Stomach smooth muscle (tissue), 2 donors: ENCODE results near the gene GINS2.

Experiments used
- H3K27ac ChIP-seq: one replicate; pipeline ENCODE4 v1.7.0; 2013; ENCODE audit warnings: mild to moderate bottlenecking, low read length, inconsistent platforms
- H3K27me3 ChIP-seq, 2 donors: one replicate each; pipeline ENCODE4 v1.7.0; 2013; ENCODE audit warnings: low read length in 2 of 2; ENCODE audit not compliant: insufficient read depth in 2 of 2, control insufficient read depth in 1 of 2
- H3K36me3 ChIP-seq, 2 donors: one replicate each; pipeline ENCODE4 v1.7.0; 2013; ENCODE audit warnings: low read length in 2 of 2; ENCODE audit not compliant: control insufficient read depth in 2 of 2, insufficient read depth in 2 of 2
- H3K4me1 ChIP-seq: one replicate; pipeline ENCODE4 v1.7.0; 2013; ENCODE audit warnings: low read length; ENCODE audit not compliant: control insufficient read depth, insufficient read depth
- H3K4me3 ChIP-seq, 2 donors: one replicate each; pipeline ENCODE4 v1.7.0; 2013; ENCODE audit warnings: low read length in 2 of 2
- H3K9ac ChIP-seq, 2 donors: one replicate each; pipeline ENCODE4 v1.7.0; 2013; ENCODE audit warnings: low read length in 2 of 2, mild to moderate bottlenecking in 1 of 2
- H3K9me3 ChIP-seq, 2 donors: one replicate each; pipeline ENCODE4 v1.7.0; 2013; ENCODE audit warnings: low read length in 2 of 2; ENCODE audit not compliant: control insufficient read depth in 2 of 2
- donor health status: healthy.
- donor health status: Pancreatic carcinoma.

The GINS2 gene

GRCh38 chr16:85704900-85705846 lies 16.4 kb upstream of the GINS2 start:
- no peak overlapping the region for H3K27ac ChIP-seq
- no peak overlapping the region for H3K9ac ChIP-seq
- no peaks in the 10 kb centered on the region for H3K36me3 ChIP-seq
- H3K27me3 ChIP-seq: no peaks in the 10 kb centered on the region
- no peak overlapping the region for H3K4me3 ChIP-seq
- peaks cover 0 to 3% of the 10 kb centered on the region in 2 donors for H3K9me3 ChIP-seq
- H3K4me1 ChIP-seq: no peaks in the 10 kb centered on the region

GRCh38 chr16:85704011-85704410 lies 15.3 kb upstream of the GINS2 start:
- H3K36me3 ChIP-seq: no peaks in the 10 kb centered on the region
- no peak overlapping the region for H3K4me3 ChIP-seq
- peaks cover 0 to 3% of the 10 kb centered on the region in 2 donors for H3K9me3 ChIP-seq
- no peaks in the 10 kb centered on the region for H3K4me1 ChIP-seq
- no peak overlapping the region for H3K27ac ChIP-seq
- H3K9ac ChIP-seq: no peak overlapping the region
- H3K27me3 ChIP-seq: no peaks in the 10 kb centered on the region

- peaks cover 12 to 16% of the 10 kb centered on the region in 2 donors for H3K27me3 ChIP-seq
- H3K4me1 ChIP-seq: no peaks in the 10 kb centered on the region
- H3K4me3 ChIP-seq: no peak overlapping the region
- peaks cover 0 to 3% of the 10 kb centered on the region in 2 donors for H3K9me3 ChIP-seq
- H3K27ac ChIP-seq: no peak overlapping the region
- no peaks in the 10 kb centered on the region for H3K36me3 ChIP-seq
- no peak overlapping the region for H3K9ac ChIP-seq
These were observed 10.9 kb upstream of the GINS2 start for GRCh38 chr16:85699628-85700027.

- H3K9me3 ChIP-seq: peaks cover 0 to 3% of the 10 kb centered on the region in 2 donors
- H3K36me3 ChIP-seq: no peaks in the 10 kb centered on the region
- H3K9ac ChIP-seq: no peak overlapping the region
- no peaks in the 10 kb centered on the region for H3K4me1 ChIP-seq
- H3K27ac ChIP-seq: no peak overlapping the region
- peaks cover 12 to 16% of the 10 kb centered on the region in 2 donors for H3K27me3 ChIP-seq
- H3K4me3 ChIP-seq: no peak overlapping the region
These were observed 10.3 kb upstream of the GINS2 start for GRCh38 chr16:85698935-85699558.

- Histone ChIP-seq H3K4me3 (no peak overlapping the region), H3K4me1 (no peaks in the 10 kb centered on the region), H3K36me3 (no peaks in the 10 kb centered on the region), H3K9ac (no peak overlapping the region), H3K27me3 (peaks cover 12 to 16% of the 10 kb centered on the region in 2 donors), H3K27ac (no peak overlapping the region), H3K9me3 (peaks cover 0 to 3% of the 10 kb centered on the region in 2 donors)
These were observed 9.7 kb upstream of the GINS2 start for GRCh38 chr16:85698459-85698891.

GRCh38 chr16:85697431-85697830 lies 8.7 kb upstream of the GINS2 start:
- no peak overlapping the region for H3K9ac ChIP-seq
- peaks cover 0 to 3% of the 10 kb centered on the region in 2 donors for H3K9me3 ChIP-seq
- H3K4me1 ChIP-seq: no peaks in the 10 kb centered on the region
- no peaks in the 10 kb centered on the region for H3K36me3 ChIP-seq
- H3K27me3 ChIP-seq: peaks cover 12 to 16% of the 10 kb centered on the region in 2 donors
- no peak overlapping the region for H3K27ac ChIP-seq
- no peak overlapping the region for H3K4me3 ChIP-seq

GRCh38 chr16:85696781-85697180 lies 8.0 kb upstream of the GINS2 start:
- Histone ChIP-seq H3K27ac (no peak overlapping the region), H3K36me3 (no peaks in the 10 kb centered on the region), H3K9ac (no peak overlapping the region), H3K4me3 (no peak overlapping the region), H3K4me1 (no peaks in the 10 kb centered on the region), H3K9me3 (peaks cover 0 to 1% of the 10 kb centered on the region in 2 donors), H3K27me3 (peaks cover 12 to 16% of the 10 kb centered on the region in 2 donors)

- Histone ChIP-seq H3K27me3 (peaks cover 12 to 16% of the 10 kb centered on the region in 2 donors), H3K27ac (no peak overlapping the region), H3K4me1 (no peaks in the 10 kb centered on the region), H3K36me3 (no peaks in the 10 kb centered on the region), H3K9ac (no peak overlapping the region), H3K9me3 (no peaks in the 10 kb centered on the region), H3K4me3 (no peak overlapping the region)
These were observed 6.7 kb upstream of the GINS2 start for GRCh38 chr16:85695196-85696128.

GRCh38 chr16:85690469-85691064 lies 1.8 kb upstream of the GINS2 start:
- no peaks in the 10 kb centered on the region for H3K36me3 ChIP-seq
- H3K4me3 ChIP-seq: no peak overlapping the region
- H3K9me3 ChIP-seq: no peaks in the 10 kb centered on the region
- no peak overlapping the region for H3K9ac ChIP-seq
- peaks cover 12% of the 10 kb centered on the region for H3K4me1 ChIP-seq
- peaks cover 5 to 12% of the 10 kb centered on the region in 2 donors for H3K27me3 ChIP-seq
- H3K27ac ChIP-seq: no peak overlapping the region

- Histone ChIP-seq H3K4me1 (peaks cover 12% of the 10 kb centered on the region), H3K27ac (no peak overlapping the region), H3K27me3 (peaks cover 2 to 6% of the 10 kb centered on the region in 2 donors), H3K36me3 (no peaks in the 10 kb centered on the region), H3K4me3 (no peak overlapping the region), H3K9ac (no peak overlapping the region), H3K9me3 (no peaks in the 10 kb centered on the region)
These were observed 1.2 kb upstream of the GINS2 start for GRCh38 chr16:85689950-85690320.
